Neural progenitor cell (in vitro differentiated cells): Measurements from ENCODE around the gene PTPRG. TPM values are rescaled to one million over a fixed set of nuclear protein-coding genes. Genes with fewer than 3 reads are reported as not detected.

Source experiments
- DNase-seq: peaks from one replicate; pipeline ENCODE4 v3.0.0-alpha.2; 2016; ENCODE audit warnings: low spot score
- H2AFZ ChIP-seq: fragments of 200-600 bp; sonication (generic); replicated peaks from 2 replicates; pipeline ENCODE4 v1.6.1; 2016; ENCODE audit warnings: antibody characterized with exemption
- H3F3A ChIP-seq: fragments of 200-600 bp; sonication (generic); 2 replicates; pipeline ENCODE4 v1.6.1; 2016; ENCODE audit warnings: antibody characterized with exemption, low read depth
- H3K27ac ChIP-seq: fragments of 200-600 bp; sonication (generic); 2 replicates; pipeline ENCODE4 v1.5.1; 2016; ENCODE audit warnings: mild to moderate bottlenecking
- H3K27me3 ChIP-seq: fragments of 200-600 bp; sonication (generic); 2 replicates; pipeline ENCODE4 v1.6.1; 2016; ENCODE audit warnings: mild to moderate bottlenecking, moderate library complexity
- H3K36me3 ChIP-seq: fragments of 200-600 bp; sonication (generic); 2 replicates; pipeline ENCODE4 v1.5.1; 2016
- H3K4me1 ChIP-seq: fragments of 200-600 bp; sonication (generic); 2 replicates; pipeline ENCODE4 v1.6.1; 2016; ENCODE audit warnings: mixed run types
- H3K4me2 ChIP-seq: fragments of 200-600 bp; sonication (generic); 2 replicates; pipeline ENCODE4 v1.6.1; 2016
- H3K4me3 ChIP-seq: fragments of 200-600 bp; sonication (generic); 2 replicates; pipeline ENCODE4 v1.5.1; 2016
- H3K79me2 ChIP-seq: fragments of 200-600 bp; sonication (generic); 2 replicates; pipeline ENCODE4 v1.6.1; 2016; ENCODE audit warnings: low read depth
- H3K9ac ChIP-seq: fragments of 200-600 bp; sonication (generic); 2 replicates; pipeline ENCODE4 v1.6.1; 2016
- H3K9me3 ChIP-seq: fragments of 200-600 bp; sonication (generic); 2 replicates; pipeline ENCODE4 v1.5.1; 2016; ENCODE audit warnings: low read depth
- H4K20me1 ChIP-seq: fragments of 200-600 bp; sonication (generic); 2 replicates; pipeline ENCODE4 v1.6.1; 2016; ENCODE audit warnings: low read depth
- H3K27ac Mint-ChIP-seq: 3 replicates; pipeline ENCODE4 v1.8.0; 2021; ENCODE audit warnings: mixed read lengths
- H3K27me3 Mint-ChIP-seq: 2 replicates; pipeline ENCODE4 v1.8.0; 2022; ENCODE audit warnings: low read depth, mild to moderate bottlenecking, inconsistent platforms, moderate library complexity, mixed read lengths; ENCODE audit not compliant: insufficient read depth
- H3K36me3 Mint-ChIP-seq: 3 replicates; pipeline ENCODE4 v1.8.0; 2021; ENCODE audit warnings: mixed read lengths
- H3K4me1 Mint-ChIP-seq: 3 replicates; pipeline ENCODE4 v1.8.0; 2021; ENCODE audit warnings: mixed read lengths
- H3K4me3 Mint-ChIP-seq: 3 replicates; pipeline ENCODE4 v1.8.0; 2021; ENCODE audit warnings: mild to moderate bottlenecking, moderate library complexity, mixed read lengths
- H3K9me3 Mint-ChIP-seq: 3 replicates; pipeline ENCODE4 v1.8.0; 2020; ENCODE audit warnings: mixed read lengths
- EZH2 ChIP-seq: fragments of 200-600 bp; sonication (generic); IDR thresholded peaks from 2 replicates; pipeline ENCODE4 v1.6.1; 2017; ENCODE audit warnings: antibody characterized with exemption, mild to moderate bottlenecking, moderate library complexity
- EZH2phosphoT487 ChIP-seq: fragments of 200-600 bp; sonication (generic); IDR thresholded peaks from 2 replicates; pipeline ENCODE4 v1.6.1; 2017; ENCODE audit warnings: antibody characterized with exemption
- total RNA-seq: library from RNA; depleted of rRNA; stranded (reverse); fragments of >200 nt; gene quantifications from 2 replicates; pipeline ENCODE4 v1.2.3, GENCODE V29; 2015; ENCODE audit warnings: low replicate concordance
- TF ChIP-seq, protein P1 (sequence below): fragments of 200-600 bp; sonication (generic); IDR thresholded peaks from 2 replicates; pipeline ENCODE4 v1.5.1; 2017; ENCODE audit warnings: antibody characterized with exemption, mild to moderate bottlenecking

The PTPRG gene
- total RNA-seq, 1 donor from 2014 or later = 65.3 TPM

DNA sequence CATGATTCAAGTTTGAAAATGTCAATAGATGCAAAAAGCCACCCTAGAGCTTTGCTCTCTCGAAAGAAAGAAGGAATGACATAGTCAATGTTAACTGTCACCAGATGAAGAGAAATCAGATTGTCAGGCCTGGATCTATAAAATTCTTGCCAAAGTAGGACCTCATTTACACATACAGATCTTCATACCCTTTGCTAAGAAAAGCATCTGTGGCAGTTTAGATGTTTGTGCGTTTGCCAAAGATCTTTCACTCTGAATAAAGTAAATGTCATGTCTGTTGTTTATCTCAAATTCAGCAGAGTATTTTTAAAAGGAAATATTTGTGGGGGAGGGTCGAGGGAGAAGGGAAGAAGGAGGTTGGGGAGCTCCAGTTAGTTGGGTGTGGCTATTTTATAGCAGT lies 692.6 kb downstream of the PTPRG start:
- Histone ChIP-seq H3K9me3 (no peaks in the 10 kb centered on the region), H4K20me1 (no peaks in the 10 kb centered on the region), H3K36me3 (no peaks in the 10 kb centered on the region), H3K9ac (no peak overlapping the region), H3K4me3 (no peak overlapping the region), H3K27ac (no peak overlapping the region), H3F3A (no peaks in the 10 kb centered on the region), H2AFZ (no peak overlapping the region), H3K79me2 (no peaks in the 10 kb centered on the region), H3K4me2 (no peak overlapping the region), H3K27me3 (no peaks in the 10 kb centered on the region), H3K4me1 (peaks cover 5% of the 10 kb centered on the region)
- H3K4me3 Mint-ChIP-seq = no peak overlapping the region
- no peaks in the 10 kb centered on the region for H3K27me3 Mint-ChIP-seq
- H3K27ac Mint-ChIP-seq = no peak overlapping the region
- no peak for DNase-seq
- TF ChIP-seq EZH2 (no peak), EZH2phosphoT487 (no peak)
- TF ChIP-seq, protein P1, sequence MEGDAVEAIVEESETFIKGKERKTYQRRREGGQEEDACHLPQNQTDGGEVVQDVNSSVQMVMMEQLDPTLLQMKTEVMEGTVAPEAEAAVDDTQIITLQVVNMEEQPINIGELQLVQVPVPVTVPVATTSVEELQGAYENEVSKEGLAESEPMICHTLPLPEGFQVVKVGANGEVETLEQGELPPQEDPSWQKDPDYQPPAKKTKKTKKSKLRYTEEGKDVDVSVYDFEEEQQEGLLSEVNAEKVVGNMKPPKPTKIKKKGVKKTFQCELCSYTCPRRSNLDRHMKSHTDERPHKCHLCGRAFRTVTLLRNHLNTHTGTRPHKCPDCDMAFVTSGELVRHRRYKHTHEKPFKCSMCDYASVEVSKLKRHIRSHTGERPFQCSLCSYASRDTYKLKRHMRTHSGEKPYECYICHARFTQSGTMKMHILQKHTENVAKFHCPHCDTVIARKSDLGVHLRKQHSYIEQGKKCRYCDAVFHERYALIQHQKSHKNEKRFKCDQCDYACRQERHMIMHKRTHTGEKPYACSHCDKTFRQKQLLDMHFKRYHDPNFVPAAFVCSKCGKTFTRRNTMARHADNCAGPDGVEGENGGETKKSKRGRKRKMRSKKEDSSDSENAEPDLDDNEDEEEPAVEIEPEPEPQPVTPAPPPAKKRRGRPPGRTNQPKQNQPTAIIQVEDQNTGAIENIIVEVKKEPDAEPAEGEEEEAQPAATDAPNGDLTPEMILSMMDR = no peak
- H3K4me1 Mint-ChIP-seq = peaks cover 23% of the 10 kb centered on the region
- H3K36me3 Mint-ChIP-seq = peaks cover 10% of the 10 kb centered on the region
- H3K9me3 Mint-ChIP-seq = no peaks in the 10 kb centered on the region

DNA sequence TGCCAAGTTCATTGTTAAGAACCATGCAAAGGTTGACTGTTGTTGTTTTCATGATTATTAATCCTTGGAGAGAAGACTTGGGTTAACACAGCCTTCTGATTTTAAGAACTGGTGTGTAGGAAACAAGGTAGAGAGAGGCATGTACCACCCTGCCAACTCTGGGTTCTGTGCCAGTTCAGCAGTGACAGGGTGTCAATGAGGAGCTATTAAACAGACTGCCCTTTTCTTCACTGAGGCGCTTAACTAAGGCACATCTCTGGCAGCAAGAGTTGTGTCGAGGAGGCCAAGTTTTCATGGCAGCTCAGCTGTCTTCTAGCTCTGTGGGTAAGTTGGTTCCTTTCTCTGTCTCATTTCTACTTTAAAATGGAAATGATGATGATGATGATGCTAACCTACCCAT lies 694.4 kb downstream of the PTPRG start:
- Histone ChIP-seq H4K20me1 (no peaks in the 10 kb centered on the region), H3K36me3 (no peaks in the 10 kb centered on the region), H3K79me2 (no peaks in the 10 kb centered on the region), H3K4me1 (peaks cover 5% of the 10 kb centered on the region), H3F3A (no peaks in the 10 kb centered on the region), H2AFZ (no peak overlapping the region), H3K4me2 (no peak overlapping the region), H3K27ac (no peak overlapping the region), H3K9me3 (no peaks in the 10 kb centered on the region), H3K9ac (no peak overlapping the region), H3K27me3 (no peaks in the 10 kb centered on the region), H3K4me3 (no peak overlapping the region)
- no peak overlapping the region for H3K4me3 Mint-ChIP-seq
- H3K4me1 Mint-ChIP-seq = peaks cover 21% of the 10 kb centered on the region
- TF ChIP-seq, protein P1 = no peak
- TF ChIP-seq EZH2 = no peak
- no peak for TF ChIP-seq EZH2phosphoT487
- DNase-seq = no peak
- H3K27me3 Mint-ChIP-seq = no peaks in the 10 kb centered on the region
- no peak overlapping the region for H3K27ac Mint-ChIP-seq
- H3K36me3 Mint-ChIP-seq = peaks cover 10% of the 10 kb centered on the region
- H3K9me3 Mint-ChIP-seq = no peaks in the 10 kb centered on the region

DNA sequence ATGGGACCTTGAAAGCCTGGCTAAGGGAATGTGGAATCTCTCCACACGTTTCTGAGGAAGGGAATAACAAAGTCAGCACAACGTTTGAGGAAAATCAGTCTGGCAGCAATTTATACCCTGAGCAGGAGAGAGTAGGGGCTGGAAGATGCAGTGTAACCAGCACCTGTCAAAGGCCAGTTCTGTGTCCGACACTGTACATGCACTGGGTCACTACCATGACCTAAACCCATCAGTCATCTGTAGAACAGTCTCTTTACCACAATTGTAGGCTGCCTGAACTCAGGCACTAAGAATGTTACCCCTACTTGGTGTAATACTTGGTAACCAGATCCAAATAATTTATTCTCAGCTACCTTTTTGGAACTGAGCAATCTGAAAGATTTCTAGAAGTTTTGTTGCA lies 698.6 kb downstream of the PTPRG start:
- no peak for TF ChIP-seq EZH2phosphoT487
- TF ChIP-seq EZH2 = no peak
- TF ChIP-seq, protein P1 = no peak
- Histone ChIP-seq H3K4me3 (no peak overlapping the region), H2AFZ (no peak overlapping the region), H3K36me3 (no peaks in the 10 kb centered on the region), H3F3A (no peaks in the 10 kb centered on the region), H3K27me3 (no peaks in the 10 kb centered on the region), H3K4me2 (no peak overlapping the region), H4K20me1 (no peaks in the 10 kb centered on the region), H3K79me2 (no peaks in the 10 kb centered on the region), H3K9ac (no peak overlapping the region), H3K9me3 (no peaks in the 10 kb centered on the region), H3K4me1 (peaks cover 5% of the 10 kb centered on the region), H3K27ac (no peak overlapping the region)
- Mint-ChIP-seq H3K9me3 (no peaks in the 10 kb centered on the region), H3K27me3 (no peaks in the 10 kb centered on the region), H3K36me3 (peaks cover 13% of the 10 kb centered on the region), H3K4me3 (no peak overlapping the region), H3K27ac (peak overlapping the region; percentile 44), H3K4me1 (peaks cover 16% of the 10 kb centered on the region)
- no peak for DNase-seq

DNA sequence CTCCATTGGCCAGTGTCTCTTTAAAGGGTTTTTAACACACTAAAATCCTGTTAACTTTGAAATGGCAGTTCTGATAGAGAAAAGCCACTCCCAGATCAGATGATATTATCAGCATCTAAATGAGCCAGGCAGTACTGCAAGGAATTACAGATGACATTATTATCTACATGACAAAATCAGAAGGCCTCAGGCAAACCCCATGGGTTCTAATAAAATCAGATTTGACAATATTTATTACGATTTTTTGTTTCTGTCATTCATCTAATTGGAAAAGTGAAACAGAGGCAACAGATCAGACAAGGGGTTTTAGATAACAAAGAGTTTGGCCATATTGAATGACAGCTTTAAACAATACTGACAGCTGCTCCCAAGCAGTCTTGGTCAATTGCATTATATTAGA lies 699.3 kb downstream of the PTPRG start:
- H3K9ac ChIP-seq = no peak overlapping the region
- H2AFZ ChIP-seq = no peak overlapping the region
- H3K9me3 Mint-ChIP-seq = no peaks in the 10 kb centered on the region
- no peaks in the 10 kb centered on the region for H3K79me2 ChIP-seq
- H3F3A ChIP-seq = no peaks in the 10 kb centered on the region
- H3K4me2 ChIP-seq = no peak overlapping the region
- H3K9me3 ChIP-seq = no peaks in the 10 kb centered on the region
- H3K4me1 Mint-ChIP-seq = peaks cover 14% of the 10 kb centered on the region
- H3K4me1 ChIP-seq = peaks cover 5% of the 10 kb centered on the region
- H3K36me3 ChIP-seq = no peaks in the 10 kb centered on the region
- H4K20me1 ChIP-seq = no peaks in the 10 kb centered on the region
- TF ChIP-seq EZH2phosphoT487 (no peak), EZH2 (no peak)
- TF ChIP-seq, protein P1 = no peak
- peaks cover 13% of the 10 kb centered on the region for H3K36me3 Mint-ChIP-seq
- H3K27me3 ChIP-seq = no peaks in the 10 kb centered on the region
- H3K27ac Mint-ChIP-seq = no peak overlapping the region
- no peak for DNase-seq
- no peak overlapping the region for H3K27ac ChIP-seq
- no peaks in the 10 kb centered on the region for H3K27me3 Mint-ChIP-seq
- H3K4me3 ChIP-seq = no peak overlapping the region
- no peak overlapping the region for H3K4me3 Mint-ChIP-seq
